Stimulated activated CD4-positive, alpha-beta T cell treated with anti-CD3 and anti-CD28 coated beads, Interleukin-15, amount 100 ng/mL, for 24 hours (primary cell): ENCODE data around the gene FTL.

Source experiments
- DNase-seq: peaks from one replicate; pipeline ENCODE4 v3.0.0-alpha.2; 2020

The FTL gene

GRCh38 chr19:48946463-48947257 lies 18.4 kb upstream of the FTL start:
- no peak for DNase-seq

- DNase-seq: no peak
Observed at GRCh38 chr19:48947258-48947542, 17.9 kb upstream of the FTL start.

GRCh38 chr19:48950159-48950558 lies 14.9 kb upstream of the FTL start:
- DNase-seq: no peak

GRCh38 chr19:48950830-48951519 lies 14.1 kb upstream of the FTL start:
- no peak for DNase-seq

GRCh38 chr19:48953141-48953540 lies 12.0 kb upstream of the FTL start:
- DNase-seq: no peak

GRCh38 chr19:48953990-48954594 lies 11.0 kb upstream of the FTL start:
- no peak for DNase-seq

GRCh38 chr19:48954595-48955307 lies 10.4 kb upstream of the FTL start, which contains the start of gene BAX:
Gene BAX, plus strand, starts transcription at chr19:48954875. Its CDS starts 54 bp downstream, at chr19:48954929.
- DNase-seq: peak; percentile 99

GRCh38 chr19:48955308-48955958 lies 9.7 kb upstream of the FTL start:
- DNase-seq: no peak

- DNase-seq: no peak
Observed at GRCh38 chr19:48958006-48958405, 7.1 kb upstream of the FTL start.

- peak; percentile 18 for DNase-seq
Observed at GRCh38 chr19:48959341-48960239, 5.5 kb upstream of the FTL start.

GRCh38 chr19:48961051-48961649 lies 4.0 kb upstream of the FTL start:
- DNase-seq: peak; percentile 18

- DNase-seq: no peak
Observed at GRCh38 chr19:48961673-48962028, 3.5 kb upstream of the FTL start.

GRCh38 chr19:48962029-48962848 lies 2.9 kb upstream of the FTL start:
- peak; percentile 46 for DNase-seq

- no peak for DNase-seq
Observed at GRCh38 chr19:48962849-48963165, 2.3 kb upstream of the FTL start.

- peak; percentile 82 for DNase-seq
Observed at GRCh38 chr19:48963371-48964204, 1.5 kb upstream of the FTL start.

GRCh38 chr19:48964205-48965039 lies 687 bp upstream of the FTL start:
- no peak for DNase-seq

GRCh38 chr19:48965806-48966540 lies 864 bp downstream of the FTL start:
- DNase-seq: peak; percentile 94
